ENCODE measurements around the gene KEAP1. TPM values are rescaled to one million over a fixed set of nuclear protein-coding genes. Genes with fewer than 3 reads are reported as not detected.

Gene KEAP1
- total RNA-seq, 1 experiment from 2014 or later, result 102 TPM

DNA sequence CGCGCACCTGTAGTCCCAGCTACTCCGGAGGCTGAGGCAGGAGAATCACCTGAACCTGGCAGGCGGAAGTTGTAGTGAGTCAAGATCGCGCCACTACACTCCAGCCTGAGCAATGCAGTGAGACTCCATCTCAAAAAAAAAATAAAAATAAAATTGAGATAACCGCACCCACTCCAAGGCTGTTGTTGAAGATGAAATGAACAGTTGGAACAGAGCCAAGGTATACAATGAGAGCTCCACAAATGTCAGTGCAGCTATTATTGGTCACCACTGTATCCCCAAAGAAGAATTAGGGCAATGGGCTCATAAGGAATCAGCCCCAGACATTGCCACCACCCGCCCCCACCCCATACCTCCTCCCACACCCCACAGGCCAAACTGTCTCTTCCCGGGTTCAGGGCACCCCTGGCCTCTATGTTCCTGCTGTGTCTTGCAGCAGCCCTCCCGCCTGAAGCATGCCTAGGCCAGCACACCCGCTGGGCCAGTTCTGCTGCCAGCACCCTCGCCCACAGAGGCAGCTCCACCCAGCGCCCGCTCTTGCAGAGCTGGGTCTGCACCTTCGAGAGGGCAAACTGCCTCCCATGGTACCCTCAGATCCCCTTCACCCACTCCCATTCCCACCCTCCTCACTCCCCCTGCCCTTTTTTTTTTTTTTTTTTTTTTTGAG is 17.6 kb upstream of the KEAP1 start:
- TF ChIP-seq, protein P1, sequence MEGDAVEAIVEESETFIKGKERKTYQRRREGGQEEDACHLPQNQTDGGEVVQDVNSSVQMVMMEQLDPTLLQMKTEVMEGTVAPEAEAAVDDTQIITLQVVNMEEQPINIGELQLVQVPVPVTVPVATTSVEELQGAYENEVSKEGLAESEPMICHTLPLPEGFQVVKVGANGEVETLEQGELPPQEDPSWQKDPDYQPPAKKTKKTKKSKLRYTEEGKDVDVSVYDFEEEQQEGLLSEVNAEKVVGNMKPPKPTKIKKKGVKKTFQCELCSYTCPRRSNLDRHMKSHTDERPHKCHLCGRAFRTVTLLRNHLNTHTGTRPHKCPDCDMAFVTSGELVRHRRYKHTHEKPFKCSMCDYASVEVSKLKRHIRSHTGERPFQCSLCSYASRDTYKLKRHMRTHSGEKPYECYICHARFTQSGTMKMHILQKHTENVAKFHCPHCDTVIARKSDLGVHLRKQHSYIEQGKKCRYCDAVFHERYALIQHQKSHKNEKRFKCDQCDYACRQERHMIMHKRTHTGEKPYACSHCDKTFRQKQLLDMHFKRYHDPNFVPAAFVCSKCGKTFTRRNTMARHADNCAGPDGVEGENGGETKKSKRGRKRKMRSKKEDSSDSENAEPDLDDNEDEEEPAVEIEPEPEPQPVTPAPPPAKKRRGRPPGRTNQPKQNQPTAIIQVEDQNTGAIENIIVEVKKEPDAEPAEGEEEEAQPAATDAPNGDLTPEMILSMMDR (IDR thresholded peaks at IDR 0.05), result no peak
- TF ChIP-seq SIN3A (IDR thresholded peaks at IDR 0.05; ENCODE audit: borderline replicate concordance, insufficient read depth, low read depth, low read length) (no peak), REST (IDR thresholded peaks at IDR 0.05; ENCODE audit: insufficient read depth in 1 of 2, low read depth in 2 of 2, low read length in 1 of 2) (no peak)
- H3K4me3 ChIP-seq (ENCODE audit: low read depth in 2 of 2, low read length in 2 of 2), result no peak overlapping the region
- POLR2A ChIA-PET, result no interaction called here
- H3K36me3 ChIP-seq (ENCODE audit: control insufficient read depth, insufficient read depth, low read length), result no peaks in the 10 kb centered on the region; the same call in 1 of the 2 replicates
- H3K4me1 ChIP-seq (ENCODE audit: control insufficient read depth, insufficient read depth, low read length), result peaks cover 13% of the 10 kb centered on the region
- no peak overlapping the region for H3K27ac ChIP-seq (ENCODE audit: low read length)
- no peak for ATAC-seq
- no peaks in the 10 kb centered on the region for H3K27me3 ChIP-seq (ENCODE audit: control insufficient read depth, insufficient read depth, low read length)
- no peak for DNase-seq (ENCODE audit: low read depth, low spot score)
- BruUV-seq (replicated peaks), result no TSS peak
- in situ Hi-C loops (cut with HindIII; ENCODE audit: low pct_unique_long_range_greater_than_20kb, low sequenced_read_pairs), result no loop called here
- intact Hi-C loops (cut with micrococcal nuclease; ENCODE audit: unreplicated experiment), result no loop called here
- H3K9me3 ChIP-seq (ENCODE audit: control insufficient read depth, insufficient read depth, low read depth, low read length), result no peaks in the 10 kb centered on the region
- CTCF ChIA-PET, result no interaction called here

DNA sequence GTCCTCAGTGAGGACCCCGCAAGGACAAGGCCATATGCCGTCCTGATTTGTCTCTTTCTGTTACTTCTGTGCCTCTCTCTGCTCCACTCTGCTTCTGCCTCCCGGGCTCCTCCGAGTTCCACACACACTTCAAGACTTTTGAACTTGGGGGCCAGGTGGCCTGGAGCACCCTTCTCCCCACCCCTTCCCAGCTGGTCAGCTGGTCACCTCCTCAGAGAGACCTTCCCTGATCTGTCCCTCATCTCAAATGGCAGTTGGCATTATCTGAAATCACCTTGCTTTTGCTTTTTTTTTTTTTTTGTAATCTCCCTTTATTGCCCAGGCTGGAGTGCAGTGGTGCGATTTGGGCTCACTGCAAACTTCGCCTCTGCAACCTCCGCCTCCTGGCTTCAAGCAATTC is 16.3 kb upstream of the KEAP1 start:
- ChIA-PET POLR2A (interaction anchor here (0.6 kb wide), 1 partner anchor 16 kb away, joined by 14 read pairs; no protein-coding TSS in a partner anchor), CTCF (interaction anchor here (0.7 kb wide), 1 partner anchor 200 kb away, joined by 7 read pairs; no protein-coding TSS in a partner anchor)
- in situ Hi-C loops (cut with HindIII; ENCODE audit: low pct_unique_long_range_greater_than_20kb, low sequenced_read_pairs) (no loop called here), intact Hi-C loops (cut with micrococcal nuclease; ENCODE audit: unreplicated experiment) (no loop called here)
- Histone ChIP-seq H3K27ac (ENCODE audit: low read length) (no peak overlapping the region), H3K36me3 (ENCODE audit: control insufficient read depth, insufficient read depth, low read length) (no peaks in the 10 kb centered on the region; the same call in 1 of the 2 replicates), H3K4me1 (ENCODE audit: control insufficient read depth, insufficient read depth, low read length) (peaks cover 13% of the 10 kb centered on the region), H3K9me3 (ENCODE audit: control insufficient read depth, insufficient read depth, low read depth, low read length) (no peaks in the 10 kb centered on the region), H3K27me3 (ENCODE audit: control insufficient read depth, insufficient read depth, low read length) (no peaks in the 10 kb centered on the region), H3K4me3 (ENCODE audit: low read depth in 2 of 2, low read length in 2 of 2) (no peak overlapping the region)
- no peak for DNase-seq (ENCODE audit: low read depth, low spot score)
- no TSS peak for BruUV-seq (replicated peaks)
- TF ChIP-seq POLR2AphosphoS5 (IDR thresholded peaks at IDR 0.05; ENCODE audit: low read depth, low read length) (no peak), TCF7L2 (IDR thresholded peaks at IDR 0.05; ENCODE audit: low read depth, low read length) (no peak), REST (IDR thresholded peaks at IDR 0.05; ENCODE audit: insufficient read depth in 1 of 2, low read depth in 2 of 2, low read length in 1 of 2) (no peak), SIN3A (IDR thresholded peaks at IDR 0.05; ENCODE audit: borderline replicate concordance, insufficient read depth, low read depth, low read length) (no peak)
- TF ChIP-seq, protein P1 (IDR thresholded peaks at IDR 0.05), result no peak
- no peak for ATAC-seq
